Activated CD8-positive, alpha-beta memory T cell treated with anti-CD3 and anti-CD28 coated beads for 1 hour (primary cell): ENCODE measurements around the gene SLC25A13.
"Not testable (repeated sequence)": the region's sequence is repeated elsewhere in the genome, so short reads cannot be mapped to it uniquely, and the experiment has no call there.

Source experiments
- DNase-seq, 2 donors: peaks; one replicate each; pipeline ENCODE4 v3.0.0-alpha.2; 2020; ENCODE audit warnings: low read depth in 1 of 2; ENCODE audit errors: extremely low read depth in 1 of 2

The SLC25A13 gene, protein sequence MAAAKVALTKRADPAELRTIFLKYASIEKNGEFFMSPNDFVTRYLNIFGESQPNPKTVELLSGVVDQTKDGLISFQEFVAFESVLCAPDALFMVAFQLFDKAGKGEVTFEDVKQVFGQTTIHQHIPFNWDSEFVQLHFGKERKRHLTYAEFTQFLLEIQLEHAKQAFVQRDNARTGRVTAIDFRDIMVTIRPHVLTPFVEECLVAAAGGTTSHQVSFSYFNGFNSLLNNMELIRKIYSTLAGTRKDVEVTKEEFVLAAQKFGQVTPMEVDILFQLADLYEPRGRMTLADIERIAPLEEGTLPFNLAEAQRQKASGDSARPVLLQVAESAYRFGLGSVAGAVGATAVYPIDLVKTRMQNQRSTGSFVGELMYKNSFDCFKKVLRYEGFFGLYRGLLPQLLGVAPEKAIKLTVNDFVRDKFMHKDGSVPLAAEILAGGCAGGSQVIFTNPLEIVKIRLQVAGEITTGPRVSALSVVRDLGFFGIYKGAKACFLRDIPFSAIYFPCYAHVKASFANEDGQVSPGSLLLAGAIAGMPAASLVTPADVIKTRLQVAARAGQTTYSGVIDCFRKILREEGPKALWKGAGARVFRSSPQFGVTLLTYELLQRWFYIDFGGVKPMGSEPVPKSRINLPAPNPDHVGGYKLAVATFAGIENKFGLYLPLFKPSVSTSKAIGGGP

DNA sequence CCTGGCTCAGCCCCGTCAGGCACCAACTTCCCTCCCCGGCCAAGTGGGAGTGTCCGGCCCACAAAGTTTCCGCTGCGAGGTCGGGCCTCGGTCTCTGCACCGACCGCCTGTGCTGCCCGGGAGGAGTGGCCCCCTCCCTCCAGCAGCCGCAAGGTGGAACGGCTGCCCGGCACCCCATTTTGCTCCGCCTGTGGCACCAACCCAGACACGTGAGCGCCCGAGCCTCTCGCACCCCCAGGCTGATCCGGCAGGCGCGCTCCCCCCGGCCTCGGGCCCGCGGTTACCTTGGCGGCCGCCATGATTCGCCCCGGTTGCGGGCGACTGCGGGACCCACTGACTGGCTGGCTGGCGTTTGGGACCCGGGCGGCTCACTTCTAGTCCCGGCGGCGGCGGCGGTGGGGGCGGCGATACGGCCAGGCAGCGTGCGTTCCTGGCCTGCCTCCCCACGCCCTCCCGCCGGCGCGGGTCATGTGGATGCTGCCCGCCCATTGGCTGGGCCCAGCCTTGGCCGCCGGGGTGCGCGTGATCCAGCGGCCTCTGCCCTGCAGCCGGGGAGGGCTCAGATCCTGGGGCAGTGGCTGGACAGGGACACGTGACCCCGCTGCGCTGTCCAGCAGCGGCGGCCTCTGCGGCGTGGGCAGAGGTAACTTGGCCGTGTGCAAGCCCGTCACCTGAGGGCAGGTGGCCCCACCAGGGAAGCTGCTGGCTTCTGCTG lies at the start of gene SLC25A13:
Gene SLC25A13 (minus strand): TSS at position 441 of the 715 bp plus-strand sequence. CDS start 142 bp downstream, at position 299.
- DNase-seq: peak; percentile 8 to 37

DNA sequence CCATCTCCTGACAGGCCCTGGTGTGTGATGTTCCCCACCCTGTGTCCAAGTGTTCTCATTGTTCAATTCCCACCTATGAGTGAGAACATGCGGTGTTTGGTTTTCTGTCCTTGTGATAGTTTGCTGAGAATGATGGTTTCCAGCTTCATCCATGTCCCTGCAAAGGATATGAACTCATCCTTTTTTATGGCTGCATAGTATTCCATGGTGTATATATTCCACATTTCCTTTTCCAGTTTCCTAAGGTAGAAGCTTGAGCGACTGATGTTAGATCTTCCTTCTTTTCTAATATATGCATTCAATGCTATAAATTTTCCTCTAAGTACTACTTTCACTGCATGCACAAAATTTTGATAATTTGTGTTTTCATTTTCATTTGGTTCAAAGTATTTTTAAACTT lies 44.0 kb upstream of the SLC25A13 start:
- not testable (repeated sequence) for DNase-seq

DNA sequence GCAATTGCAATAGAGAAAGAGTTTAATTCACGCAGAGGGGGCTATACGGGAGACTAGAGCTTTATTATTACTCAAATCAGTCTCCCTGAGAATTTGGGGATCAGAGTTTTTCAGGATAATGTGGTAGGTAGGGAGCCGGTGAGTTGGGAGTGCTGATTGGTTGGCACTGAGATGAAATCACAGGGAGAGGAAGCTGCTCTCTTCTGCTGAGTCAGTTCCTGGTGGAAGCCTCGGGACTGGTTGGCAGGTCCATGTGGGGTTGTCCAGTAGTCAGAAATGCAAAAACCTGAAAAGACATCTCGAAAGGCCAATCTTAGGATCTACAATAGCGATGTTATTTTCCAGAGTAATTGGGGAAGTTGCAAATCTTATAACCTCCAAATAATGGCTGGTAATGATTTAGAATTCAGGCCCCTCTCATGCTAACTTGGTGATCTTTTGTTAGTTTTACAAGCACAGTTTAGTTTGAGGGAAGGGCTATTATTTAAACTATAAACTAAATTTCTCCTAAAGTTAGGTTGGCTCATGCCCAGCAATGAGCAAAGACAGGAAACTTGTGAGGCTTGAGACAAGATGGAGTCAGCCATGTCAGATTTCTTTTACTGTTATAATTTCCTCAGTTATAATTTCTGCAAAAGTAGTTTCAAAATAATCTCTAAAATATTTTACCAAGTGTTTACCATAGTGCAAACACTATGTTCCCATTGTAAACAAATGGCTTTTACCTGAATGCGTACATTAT lies 39.4 kb upstream of the SLC25A13 start:
- DNase-seq: no peak

- DNase-seq: no peak
Observed at GRCh38 chr7:96359876-96360275, 38.0 kb upstream of the SLC25A13 start.

DNA sequence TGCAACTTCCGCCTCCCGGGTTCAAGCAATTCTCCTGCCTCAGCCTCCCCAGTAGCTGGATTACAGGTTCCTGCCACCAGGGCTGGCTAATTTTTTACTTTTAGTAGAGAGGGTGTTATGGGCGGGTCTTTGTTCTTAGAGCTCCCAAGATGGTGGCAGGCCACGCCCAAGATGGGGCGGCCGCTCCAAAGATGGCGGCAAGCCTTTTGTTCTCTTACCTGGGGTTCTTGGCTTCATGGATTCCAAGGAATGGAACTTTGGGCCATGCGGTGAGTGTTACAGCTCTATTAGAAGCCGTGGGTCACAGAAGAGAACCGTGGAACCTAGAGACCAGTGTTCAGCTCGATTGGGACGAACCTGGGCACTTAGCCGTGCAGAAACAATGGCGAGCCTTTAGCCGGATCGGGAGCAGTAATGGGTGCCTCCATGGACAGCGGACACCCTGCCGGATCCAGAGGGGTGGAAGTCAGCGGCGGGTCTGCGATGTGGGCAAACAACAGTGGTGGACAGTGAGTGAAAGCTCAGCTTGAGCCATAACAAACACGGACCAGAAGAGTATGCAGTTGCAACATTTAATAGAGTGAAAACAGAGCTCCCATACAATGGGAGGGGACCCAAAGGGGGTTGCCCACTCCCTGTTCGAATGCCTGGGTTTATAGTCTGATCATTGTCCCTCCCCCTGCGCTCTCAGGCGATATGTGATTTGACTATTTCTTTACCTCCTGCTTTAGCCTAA lies 36.5 kb upstream of the SLC25A13 start:
- not testable (repeated sequence) for DNase-seq

DNA sequence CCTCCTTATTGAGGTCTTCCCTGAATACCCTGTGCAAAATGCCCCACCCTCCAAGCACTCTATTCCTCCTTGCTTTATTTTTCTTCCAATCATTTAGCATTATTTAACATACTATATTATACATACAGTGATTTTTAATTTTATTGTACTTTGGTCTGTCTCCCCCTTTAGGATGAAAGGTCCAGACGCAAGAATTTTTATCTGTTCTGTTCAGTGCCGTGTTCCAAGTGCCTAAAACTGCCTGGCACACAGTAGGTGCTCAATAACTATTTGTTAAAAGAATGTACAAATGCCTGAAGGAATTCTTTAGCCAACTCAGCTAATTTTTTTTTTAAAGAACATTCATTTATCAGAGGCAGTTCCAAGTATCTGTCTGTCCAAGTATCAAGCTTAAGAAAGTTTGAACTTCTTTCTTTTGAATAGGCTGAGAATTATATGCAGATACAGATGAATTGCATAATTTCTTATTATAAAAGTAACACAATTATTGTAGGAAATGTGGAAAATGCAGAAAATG lies 34.1 kb upstream of the SLC25A13 start:
- DNase-seq: no peak

DNA sequence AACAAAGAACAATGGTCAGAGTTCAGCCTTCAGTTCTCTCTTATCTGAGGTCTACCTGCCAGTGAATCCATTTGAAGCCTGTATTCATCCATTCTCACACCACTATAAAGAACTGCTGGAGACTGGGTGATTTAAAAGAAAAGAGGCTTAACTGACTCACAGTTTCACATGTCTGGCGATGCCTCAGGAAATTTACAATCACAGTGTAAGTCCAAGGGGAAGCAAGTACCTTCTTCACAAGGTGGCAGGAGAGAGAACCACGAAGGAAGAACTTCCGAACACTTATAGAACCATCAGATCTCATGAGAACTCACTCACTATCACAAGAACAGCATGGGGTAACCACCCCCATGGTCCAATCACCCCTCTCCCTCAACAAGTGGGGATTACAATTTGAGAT lies 33.0 kb upstream of the SLC25A13 start:
- DNase-seq: no peak

GRCh38 chr7:96349572-96349971 lies 27.7 kb upstream of the SLC25A13 start:
- no peak for DNase-seq

DNA sequence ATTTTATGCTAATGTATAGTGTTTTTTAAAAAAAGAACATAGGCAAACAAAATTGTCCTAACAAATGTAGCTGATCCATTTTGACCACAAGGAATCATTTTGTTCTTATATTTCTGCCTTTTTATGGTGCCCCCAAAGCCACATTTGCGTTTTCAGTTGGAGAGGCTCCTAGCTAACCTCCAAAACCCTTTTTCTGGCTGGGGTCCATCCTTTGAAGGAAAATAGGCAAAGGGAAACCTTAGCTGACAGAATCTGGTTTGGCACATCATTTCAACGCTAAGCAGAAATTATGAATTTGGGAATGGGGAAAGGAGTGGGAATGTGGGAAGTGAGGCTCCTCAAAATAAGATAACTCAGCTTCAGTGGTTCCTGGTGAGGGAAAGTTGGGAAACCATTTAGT lies 25.6 kb upstream of the SLC25A13 start:
- no peak for DNase-seq

- no peak for DNase-seq
Observed at GRCh38 chr7:96346293-96346953, 24.5 kb upstream of the SLC25A13 start.

- DNase-seq: no peak
Observed at GRCh38 chr7:96344236-96344635, 22.3 kb upstream of the SLC25A13 start.

GRCh38 chr7:96342049-96342448 lies 20.2 kb upstream of the SLC25A13 start:
- DNase-seq: no peak

DNA sequence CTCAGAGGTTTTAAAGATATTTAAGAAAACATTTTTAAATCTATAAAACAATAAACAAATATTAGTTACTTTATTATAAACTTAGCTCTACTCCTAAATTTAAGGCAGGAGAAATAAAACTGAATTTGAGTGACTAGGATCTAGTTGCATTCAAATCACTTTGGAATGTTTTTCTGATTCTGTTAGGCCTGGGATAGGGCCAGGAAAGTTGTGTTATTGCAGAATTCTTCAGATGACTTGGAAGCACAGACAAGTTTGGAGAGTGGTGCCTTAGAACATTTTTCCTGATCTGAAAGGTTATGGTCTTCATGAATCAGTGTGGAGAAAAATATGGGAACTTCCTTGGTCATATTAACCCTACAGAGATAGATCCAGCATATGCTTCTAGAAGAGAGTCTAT lies 15.6 kb upstream of the SLC25A13 start:
- no peak for DNase-seq

DNA sequence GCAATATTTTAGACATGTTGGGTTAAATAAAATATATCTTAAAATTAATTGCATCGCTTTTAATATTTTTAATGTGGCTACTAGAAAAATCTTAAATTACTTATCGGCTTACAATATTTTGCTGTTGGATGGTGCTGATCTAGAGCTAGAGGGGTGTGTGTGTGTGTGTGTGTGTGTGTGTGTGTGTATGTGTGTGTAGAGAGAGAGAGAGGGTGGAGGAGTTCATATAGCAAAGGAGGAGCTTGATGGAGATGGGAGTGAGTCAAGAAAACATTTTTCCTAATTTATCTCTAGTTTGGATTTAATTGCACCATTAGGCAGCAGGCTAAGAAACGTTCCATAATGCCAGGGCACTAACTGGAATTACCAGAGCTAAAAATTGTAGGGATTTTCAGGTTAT lies 10.4 kb upstream of the SLC25A13 start:
- no peak for DNase-seq

GRCh38 chr7:96331775-96332174 lies 9.9 kb upstream of the SLC25A13 start:
- no peak for DNase-seq

- no peak for DNase-seq
Observed at GRCh38 chr7:96331233-96331632, 9.3 kb upstream of the SLC25A13 start.

DNA sequence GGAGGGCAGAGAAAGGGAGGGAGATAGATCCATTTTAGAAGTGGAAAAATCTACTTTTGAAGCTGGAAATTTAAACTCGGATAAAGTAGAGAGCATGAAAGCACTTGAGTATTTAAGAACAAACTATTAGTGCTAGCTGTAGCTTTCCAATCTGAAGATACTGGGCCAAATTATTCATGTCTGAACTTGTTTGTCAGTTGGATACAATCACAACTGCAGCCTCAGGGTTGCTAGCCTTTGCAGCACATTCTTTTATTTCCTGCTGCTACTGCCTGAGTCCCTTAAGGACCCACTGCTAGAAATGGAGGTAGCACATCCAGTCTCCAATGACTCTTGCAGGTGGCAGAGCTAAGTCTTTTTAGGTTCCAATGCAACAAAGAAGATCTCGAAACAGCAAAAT lies 8.3 kb upstream of the SLC25A13 start:
- no peak for DNase-seq

DNA sequence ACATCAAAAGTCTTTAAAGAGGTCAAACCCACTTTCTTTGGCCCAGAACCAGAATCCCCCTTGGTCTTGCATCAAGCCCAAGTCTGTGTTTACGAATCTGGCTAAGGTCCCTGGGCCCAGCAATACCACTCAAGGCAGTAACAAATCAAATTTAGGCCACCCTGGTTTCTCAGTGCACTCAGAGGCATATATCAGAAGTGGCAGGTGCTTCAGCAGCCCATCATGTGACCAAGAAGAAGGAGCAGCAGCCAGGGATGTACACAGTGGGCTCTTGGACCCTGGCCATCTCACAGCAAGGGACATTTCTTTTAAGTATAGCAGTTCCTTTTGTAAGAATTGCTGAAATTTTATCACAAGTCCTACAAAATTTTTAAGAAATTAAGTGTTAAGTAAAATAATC lies 7.3 kb upstream of the SLC25A13 start:
- no peak for DNase-seq

DNA sequence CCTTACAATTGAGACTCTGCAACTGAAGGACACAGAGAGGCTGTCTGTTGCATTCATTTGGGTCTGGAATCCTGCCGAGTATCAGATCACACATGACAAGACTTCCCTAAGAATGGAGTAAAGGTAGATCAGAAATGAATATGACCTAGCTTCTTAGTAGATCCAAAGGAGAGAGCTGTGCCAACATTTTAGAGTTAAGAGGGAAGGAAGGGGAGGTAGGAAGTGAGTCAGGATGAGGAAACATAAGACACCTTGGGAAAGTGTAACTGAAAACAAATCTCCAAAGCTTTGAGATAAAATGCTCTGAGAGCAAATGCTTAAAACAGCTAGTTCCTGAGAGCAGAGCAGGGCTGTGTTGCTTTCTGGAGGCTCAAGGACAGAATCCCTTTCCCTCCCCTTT lies 6.1 kb upstream of the SLC25A13 start:
- DNase-seq: no peak

- DNase-seq: no peak
Observed at GRCh38 chr7:96327429-96327828, 5.5 kb upstream of the SLC25A13 start.
